GM13976 (cell line): ENCODE results near the gene GPC6.

Experiments used
- DNase-seq: peaks from one replicate; pipeline ENCODE4 v3.0.0; 2012; ENCODE audit warnings: low spot score
- CTCF ChIP-seq: IDR thresholded peaks from 2 replicates; pipeline ENCODE4 v1.5.1; 2012; ENCODE audit warnings: borderline replicate concordance, mild to moderate bottlenecking; ENCODE audit not compliant: insufficient read depth; ENCODE audit errors: extremely low read depth, missing control alignments, control extremely low read depth
- in situ Hi-C: fragments of 300-500 bp; cut with MboI; formaldehyde crosslinking; loops from one replicate; pipeline ENCODE4 v1.12.0; 2022; ENCODE audit warnings: low sequenced_read_pairs, mixed read lengths, inconsistent platforms; ENCODE audit not compliant: unreplicated experiment

The GPC6 gene

GRCh38 chr13:93290503-93290902 is 63.9 kb downstream of the GPC6 start:
- DNase-seq, result no peak
- in situ Hi-C loops, result no loop called here
- no peak for TF ChIP-seq CTCF

- DNase-seq, result no peak
- TF ChIP-seq CTCF, result no peak
- in situ Hi-C loops, result no loop called here
These were observed 65.8 kb downstream of the GPC6 start for GRCh38 chr13:93292366-93292765.

- in situ Hi-C loops, result no loop called here
- TF ChIP-seq CTCF, result no peak
- no peak for DNase-seq
These were observed 67.1 kb downstream of the GPC6 start for GRCh38 chr13:93293710-93294109.

GRCh38 chr13:93296584-93296983 is 70.0 kb downstream of the GPC6 start:
- no peak for DNase-seq
- no peak for TF ChIP-seq CTCF
- in situ Hi-C loops, result no loop called here

- DNase-seq, result no peak
- in situ Hi-C loops, result no loop called here
- no peak for TF ChIP-seq CTCF
These were observed 72.1 kb downstream of the GPC6 start for GRCh38 chr13:93298713-93299112.

GRCh38 chr13:93304134-93304533 is 77.5 kb downstream of the GPC6 start:
- in situ Hi-C loops, result no loop called here
- no peak for DNase-seq
- no peak for TF ChIP-seq CTCF

- no peak for TF ChIP-seq CTCF
- DNase-seq, result no peak
- in situ Hi-C loops, result no loop called here
These were observed 78.4 kb downstream of the GPC6 start for GRCh38 chr13:93304868-93305613.
